WI38 (cell line): ENCODE data around the gene SREBF2.

Experiments used
- H3K4me3 ChIP-seq: 2 replicates; pipeline ENCODE4 v1.5.1; 2011; ENCODE audit warnings: low read depth, mild to moderate bottlenecking, control low read depth, low read length
- CTCF ChIP-seq: IDR thresholded peaks from 2 replicates; pipeline ENCODE4 v1.5.1; 2012; ENCODE audit warnings: low read depth, mild to moderate bottlenecking, control low read depth, low read length

SREBF2 gene

DNA sequence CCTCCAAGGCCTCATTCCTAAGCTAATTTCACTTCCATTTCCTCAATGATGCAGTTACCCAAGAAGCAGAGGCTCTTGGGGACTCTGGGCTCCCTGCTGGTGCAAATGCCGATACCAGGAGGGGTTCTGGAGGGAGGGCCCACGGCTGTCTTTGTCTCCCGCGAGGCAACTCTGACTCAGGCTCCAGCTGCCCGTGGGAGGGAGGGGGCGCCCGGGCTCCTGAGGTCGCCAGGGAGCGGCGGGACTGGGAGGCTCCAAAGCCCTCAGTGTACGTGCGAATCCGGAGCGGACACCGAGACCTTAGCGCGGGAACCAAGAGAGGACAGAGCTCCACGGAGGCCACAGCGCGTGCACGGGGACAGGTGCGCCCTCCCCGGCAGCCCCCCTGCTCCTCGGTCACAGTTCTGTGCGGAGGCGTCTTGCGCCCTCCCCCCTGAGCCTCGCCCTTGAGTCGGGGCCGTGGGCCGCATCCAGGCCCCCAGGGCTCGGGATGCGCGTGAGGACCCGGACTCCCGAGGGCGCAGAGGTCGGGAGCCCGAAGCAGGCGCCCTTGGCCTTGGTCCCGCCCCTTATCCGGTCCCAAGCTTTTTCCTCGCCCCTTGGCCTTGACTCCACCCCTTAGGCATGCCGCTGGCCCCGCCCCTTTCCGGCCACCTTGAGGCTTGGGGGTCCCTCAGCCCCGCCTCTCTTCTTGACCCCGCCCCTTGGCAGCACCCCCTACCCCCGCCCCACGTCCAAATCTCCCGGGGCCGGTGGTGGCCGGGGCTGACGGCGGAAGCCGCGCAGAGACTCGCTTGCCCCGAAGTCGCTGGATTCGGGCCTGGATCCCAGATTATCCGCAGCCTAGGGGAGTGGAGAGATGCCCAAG, 86.7 kb downstream of the SREBF2 start:
- TF ChIP-seq CTCF = no peak

DNA sequence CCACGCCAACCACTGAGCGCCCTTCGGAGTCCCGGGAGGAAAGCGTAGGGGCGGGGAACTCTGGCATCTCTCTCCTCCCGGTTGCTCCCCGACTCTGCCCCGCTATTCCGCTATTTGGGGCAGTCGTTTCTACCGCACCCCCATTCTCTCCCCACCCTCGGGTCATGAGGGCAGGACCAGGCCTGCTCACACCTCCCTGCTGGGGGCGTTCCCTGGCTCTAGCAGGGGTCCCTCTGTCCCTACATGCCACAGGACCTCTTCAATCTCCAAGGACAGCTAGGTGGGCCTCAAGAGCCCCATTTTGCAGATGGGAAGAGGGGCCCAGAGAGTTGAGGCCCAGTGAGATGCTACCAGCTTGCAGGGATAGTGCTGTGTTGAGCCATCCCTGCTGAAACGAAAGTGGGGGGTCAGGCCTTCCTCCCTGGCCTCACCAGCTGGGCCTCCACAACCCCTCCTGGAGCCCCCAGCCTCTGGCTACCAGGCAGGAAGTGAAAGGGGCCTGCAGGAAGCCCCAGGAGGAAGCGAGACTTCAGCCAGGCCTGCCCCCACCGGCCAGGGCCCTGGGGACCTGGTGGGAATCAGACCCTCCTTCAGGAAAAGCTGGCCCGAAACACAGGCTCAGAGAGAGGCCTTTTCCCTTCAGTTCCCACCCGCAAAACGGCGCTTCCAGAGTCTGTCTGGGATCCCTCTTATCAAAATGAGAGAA, 87.5 kb downstream of the SREBF2 start:
- TF ChIP-seq CTCF = no peak
- H3K4me3 ChIP-seq = no peak overlapping the region

More for the DNA sequence above, 86.7 kb downstream of the SREBF2 start:
- H3K4me3 ChIP-seq = peak overlapping the region; percentile 37

GRCh38 chr22:41922328-41922727, 89.4 kb downstream of the SREBF2 start:
- H3K4me3 ChIP-seq = no peak overlapping the region
- no peak for TF ChIP-seq CTCF

DNA sequence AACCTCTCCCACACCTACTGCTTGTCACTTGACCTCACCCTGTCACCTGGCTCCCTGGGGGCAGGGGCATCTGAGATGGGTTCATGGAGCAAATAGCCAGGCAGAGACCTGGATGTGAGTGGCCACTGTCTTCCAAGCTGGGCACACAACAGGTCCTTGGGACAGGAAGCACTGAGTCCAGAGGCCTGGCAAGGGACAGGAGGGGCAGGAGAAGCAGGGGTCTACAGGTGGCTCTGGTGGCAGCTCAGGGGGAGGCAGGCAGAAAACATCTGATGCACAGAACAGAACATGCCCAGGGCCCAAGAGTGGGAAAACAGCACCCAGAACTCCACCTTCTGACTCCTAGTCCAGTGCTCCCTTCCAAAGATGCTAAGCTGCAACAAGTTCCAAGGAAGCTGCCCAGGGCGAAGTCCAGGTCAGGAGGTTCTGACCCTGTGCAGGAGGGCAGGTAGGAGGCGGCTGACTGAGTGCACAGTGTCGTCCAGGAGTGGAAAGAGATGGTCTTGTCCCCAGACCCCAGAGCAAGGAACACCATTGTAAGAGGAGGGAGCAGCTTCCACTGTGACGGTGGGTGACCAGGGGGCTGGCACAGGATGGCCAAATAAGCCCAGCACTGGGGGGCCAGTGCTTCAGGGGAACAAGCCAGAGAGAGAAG, 90.2 kb downstream of the SREBF2 start:
- no peak overlapping the region for H3K4me3 ChIP-seq
- no peak for TF ChIP-seq CTCF

GRCh38 chr22:41923595-41924276, 90.8 kb downstream of the SREBF2 start:
- no peak overlapping the region for H3K4me3 ChIP-seq
- no peak for TF ChIP-seq CTCF

GRCh38 chr22:41925783-41926460, 93.0 kb downstream of the SREBF2 start:
- TF ChIP-seq CTCF = peak; percentile 24
- H3K4me3 ChIP-seq = no peak overlapping the region
